Esophagus squamous epithelium (tissue), 4 donors: ENCODE measurements around the gene KIF26B.

ENCODE experiments used
- POLR2A ChIP-seq, 4 donors: fragments of 450-650 bp; IDR thresholded peaks; one replicate each; pipeline ENCODE4 v1.6.1; 2017; ENCODE audit warnings: antibody characterized with exemption in 4 of 4, mild to moderate bottlenecking in 4 of 4, moderate library complexity in 3 of 4
- TF ChIP-seq, protein P1 (sequence below), 6 experiments: fragments of 450-650 bp in 4 of 6; fragments of 200-600 bp in 2 of 6; sonication (generic) in 2 of 6; IDR thresholded peaks; one replicate each; pipeline ENCODE4 v1.5.1; 2016 to 2019; ENCODE audit warnings: antibody characterized with exemption in 6 of 6, mild to moderate bottlenecking in 4 of 6, moderate library complexity in 4 of 6

DNA sequence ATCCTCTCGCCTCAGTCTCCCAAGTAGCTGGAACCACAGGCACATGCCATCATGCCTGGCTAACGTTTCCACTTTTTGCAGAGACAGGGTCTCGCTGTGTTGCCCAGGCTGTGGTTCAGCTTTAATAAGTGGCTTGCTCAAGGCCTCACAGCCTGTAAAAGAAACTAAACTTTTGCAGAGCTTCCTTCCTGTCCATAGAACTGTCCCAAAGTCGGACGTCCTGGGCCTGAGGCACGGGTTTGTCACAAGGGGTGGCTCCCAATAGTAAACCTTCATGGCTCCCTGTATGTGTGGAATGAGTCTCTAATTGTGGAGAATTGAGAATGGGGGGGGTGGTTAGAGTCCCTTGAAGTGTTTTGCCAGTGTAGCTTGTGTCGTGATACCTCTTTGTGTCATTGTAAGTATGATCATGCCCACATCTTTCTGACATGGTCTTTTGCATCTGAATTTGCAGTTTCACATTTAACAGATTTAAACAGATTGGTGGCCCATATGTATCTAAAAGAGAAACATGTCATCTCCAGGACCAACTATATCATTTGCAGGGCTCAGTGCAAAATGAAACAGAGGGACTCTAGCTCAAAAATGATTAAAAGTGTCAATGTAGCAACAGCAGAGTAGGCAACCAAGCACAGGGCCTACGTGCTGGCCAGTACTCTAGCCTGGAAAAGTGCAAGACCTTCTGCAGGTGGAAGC lies 332.1 kb downstream of the KIF26B start:
- TF ChIP-seq, protein P1, sequence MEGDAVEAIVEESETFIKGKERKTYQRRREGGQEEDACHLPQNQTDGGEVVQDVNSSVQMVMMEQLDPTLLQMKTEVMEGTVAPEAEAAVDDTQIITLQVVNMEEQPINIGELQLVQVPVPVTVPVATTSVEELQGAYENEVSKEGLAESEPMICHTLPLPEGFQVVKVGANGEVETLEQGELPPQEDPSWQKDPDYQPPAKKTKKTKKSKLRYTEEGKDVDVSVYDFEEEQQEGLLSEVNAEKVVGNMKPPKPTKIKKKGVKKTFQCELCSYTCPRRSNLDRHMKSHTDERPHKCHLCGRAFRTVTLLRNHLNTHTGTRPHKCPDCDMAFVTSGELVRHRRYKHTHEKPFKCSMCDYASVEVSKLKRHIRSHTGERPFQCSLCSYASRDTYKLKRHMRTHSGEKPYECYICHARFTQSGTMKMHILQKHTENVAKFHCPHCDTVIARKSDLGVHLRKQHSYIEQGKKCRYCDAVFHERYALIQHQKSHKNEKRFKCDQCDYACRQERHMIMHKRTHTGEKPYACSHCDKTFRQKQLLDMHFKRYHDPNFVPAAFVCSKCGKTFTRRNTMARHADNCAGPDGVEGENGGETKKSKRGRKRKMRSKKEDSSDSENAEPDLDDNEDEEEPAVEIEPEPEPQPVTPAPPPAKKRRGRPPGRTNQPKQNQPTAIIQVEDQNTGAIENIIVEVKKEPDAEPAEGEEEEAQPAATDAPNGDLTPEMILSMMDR (IDR thresholded peaks at IDR 0.05) = no peak
- no peak for TF ChIP-seq POLR2A (IDR thresholded peaks at IDR 0.05)
